IMR-90 (cell line): ENCODE data around the gene ARHGEF17. TPM values are rescaled to one million over a fixed set of nuclear protein-coding genes. Genes with fewer than 3 reads are reported as not detected.

Experiments used
- ATAC-seq: fragments of 200-7000 bp; cut with Tn5 transposase; 2 replicates; pipeline ENCODE4 v1.9.1; 2020; ENCODE audit warnings: low read depth, mild to moderate bottlenecking, moderate library complexity
- BruUV-seq: library from RNA; stranded (reverse); fragments of 400-500 nt; replicated peaks from 2 replicates; lab custom pipeline; 2021; lab: Mats Ljungman, UMichigan
- CTCF ChIA-PET: fragments of 300-600 bp; formaldehyde crosslinking; extraction: SDS; loops from one replicate; lab custom pipeline; 2021; ENCODE audit warnings: antibody characterized with exemption; lab: Yijun Ruan, JAX
- POLR2A ChIA-PET: fragments of 300-600 bp; sonication (Branson Sonifier 250); formaldehyde crosslinking; loops from one replicate; lab custom pipeline; 2022; ENCODE audit warnings: antibody characterized with exemption; ENCODE audit not compliant: unreplicated experiment; lab: Charles Lee
- DNase-seq: peaks from one replicate; pipeline ENCODE4 v3.0.0; 2013
- H2AFZ ChIP-seq: replicated peaks from 2 replicates; pipeline ENCODE3; 2013; ENCODE audit warnings: low read length, mild to moderate bottlenecking; ENCODE audit not compliant: poor library complexity
- H2AK5ac ChIP-seq: 2 replicates; pipeline ENCODE4 v1.6.1; 2013; ENCODE audit warnings: low read depth, low read length, inconsistent platforms
- H2AK9ac ChIP-seq: replicated peaks from 2 replicates; pipeline ENCODE3; 2013; ENCODE audit warnings: mild to moderate bottlenecking, low read depth, low read length, moderate library complexity; ENCODE audit not compliant: poor library complexity
- H2BK120ac ChIP-seq: 2 replicates; pipeline ENCODE4 v1.6.1; 2013; ENCODE audit warnings: low read depth, low read length, inconsistent platforms
- H2BK15ac ChIP-seq: 3 replicates; pipeline ENCODE4 v1.6.1; 2013; ENCODE audit warnings: low read depth, low read length, inconsistent platforms
- H2BK20ac ChIP-seq: 2 replicates; pipeline ENCODE4 v1.6.1; 2013; ENCODE audit warnings: low read depth, mild to moderate bottlenecking, inconsistent platforms, low read length, moderate library complexity
- H2BK5ac ChIP-seq: 2 replicates; pipeline ENCODE4 v1.6.1; 2013; ENCODE audit warnings: mild to moderate bottlenecking, low read depth, low read length, inconsistent platforms; ENCODE audit not compliant: poor library complexity, severe bottlenecking
- H3K14ac ChIP-seq: replicated peaks from 2 replicates; pipeline ENCODE4 v1.6.1; 2013; ENCODE audit warnings: low read depth, low read length, inconsistent platforms
- H3K18ac ChIP-seq: 2 replicates; pipeline ENCODE4 v1.6.1; 2013; ENCODE audit warnings: low read depth, low read length, control low read depth
- H3K23ac ChIP-seq: 2 replicates; pipeline ENCODE4 v1.6.1; 2013; ENCODE audit warnings: low read depth, low read length, inconsistent platforms
- H3K27ac ChIP-seq: 2 replicates; pipeline ENCODE4 v1.5.1; 2013; ENCODE audit warnings: mild to moderate bottlenecking, control low read depth, low read length; ENCODE audit not compliant: insufficient read depth
- H3K27me3 ChIP-seq: 2 replicates; pipeline ENCODE4 v1.6.1; 2013; ENCODE audit warnings: low read length; ENCODE audit not compliant: control insufficient read depth, insufficient read depth
- H3K36me3 ChIP-seq: 2 replicates; pipeline ENCODE4 v1.6.1; 2013; ENCODE audit warnings: low read length, mixed read lengths; ENCODE audit not compliant: control insufficient read depth, insufficient read depth
- H3K4ac ChIP-seq: 2 replicates; pipeline ENCODE4 v1.6.1; 2013; ENCODE audit warnings: low read depth, low read length, inconsistent platforms
- H3K4me1 ChIP-seq: 2 replicates; pipeline ENCODE4 v1.6.1; 2013; ENCODE audit warnings: low read length, mixed read lengths; ENCODE audit not compliant: control insufficient read depth, insufficient read depth
- H3K4me2 ChIP-seq: 2 replicates; pipeline ENCODE4 v1.6.1; 2013; ENCODE audit warnings: low read depth, mild to moderate bottlenecking, control low read depth, low read length, moderate library complexity
- H3K4me3 ChIP-seq: 2 replicates; pipeline ENCODE4 v1.5.1; 2013; ENCODE audit warnings: low read depth, mild to moderate bottlenecking, control low read depth, low read length, moderate library complexity; ENCODE audit not compliant: insufficient read depth
- H3K56ac ChIP-seq: 2 replicates; pipeline ENCODE4 v1.6.1; 2013; ENCODE audit warnings: low read length, inconsistent platforms; ENCODE audit not compliant: insufficient read depth; ENCODE audit errors: extremely low read depth
- H3K79me1 ChIP-seq, 2 experiments: 2 replicates each; pipeline ENCODE4 v1.6.1; 2013; ENCODE audit warnings: low read length in 2 of 2, inconsistent platforms in 1 of 2, low read depth in 1 of 2
- H3K9ac ChIP-seq: 2 replicates; pipeline ENCODE4 v1.6.1; 2013; ENCODE audit warnings: low read depth, low read length, control low read depth
- H3K9me1 ChIP-seq: 2 replicates; pipeline ENCODE4 v1.6.1; 2013; ENCODE audit warnings: low read length, inconsistent platforms; ENCODE audit not compliant: insufficient read depth
- H3K9me3 ChIP-seq: 2 replicates; pipeline ENCODE4 v1.6.1; 2013; ENCODE audit warnings: low read length; ENCODE audit not compliant: control insufficient read depth, insufficient read depth
- H4K20me1 ChIP-seq: 2 replicates; pipeline ENCODE4 v1.6.1; 2013; ENCODE audit warnings: low read length, inconsistent platforms; ENCODE audit not compliant: insufficient read depth
- H4K5ac ChIP-seq: 2 replicates; pipeline ENCODE4 v1.6.1; 2013; ENCODE audit warnings: mild to moderate bottlenecking, low read depth, low read length, control low read depth
- H4K8ac ChIP-seq, 2 experiments: 2 replicates each; pipeline ENCODE4 v1.6.1; 2013; ENCODE audit warnings: low read depth in 2 of 2, low read length in 2 of 2, control low read depth in 1 of 2, inconsistent platforms in 1 of 2
- H4K91ac ChIP-seq: 2 replicates; pipeline ENCODE4 v1.6.1; 2013; ENCODE audit warnings: low read depth, low read length, inconsistent platforms; ENCODE audit not compliant: insufficient read depth
- BHLHE40 ChIP-seq: fragments of 150-350 bp; IDR thresholded peaks from 2 replicates; pipeline ENCODE4 v1.6.1; 2016; ENCODE audit warnings: mild to moderate bottlenecking, low read depth, low read length
- CEBPB ChIP-seq: IDR thresholded peaks from 2 replicates; pipeline ENCODE4 v1.6.1; 2012; ENCODE audit warnings: low read depth, low read length, improper control_type of control experiment
- CHD1 ChIP-seq: IDR thresholded peaks from 2 replicates; pipeline ENCODE4 v1.6.1; 2012; ENCODE audit warnings: low read depth, low read length, improper control_type of control experiment
- MAFK ChIP-seq: IDR thresholded peaks from 2 replicates; pipeline ENCODE4 v1.6.1; 2012; ENCODE audit warnings: low read depth, low read length, improper control_type of control experiment
- MAZ ChIP-seq: IDR thresholded peaks from 2 replicates; pipeline ENCODE4 v1.6.1; 2012; ENCODE audit warnings: low read depth, mild to moderate bottlenecking, low read length, improper control_type of control experiment, moderate library complexity, borderline replicate concordance
- MXI1 ChIP-seq: IDR thresholded peaks from 2 replicates; pipeline ENCODE4 v1.6.1; 2012; ENCODE audit warnings: low read depth, mild to moderate bottlenecking, low read length, moderate library complexity, borderline replicate concordance
- NFE2L2 ChIP-seq: fragments of 150-350 bp; IDR thresholded peaks from 2 replicates; pipeline ENCODE4 v1.6.1; 2016; ENCODE audit warnings: low read depth, mild to moderate bottlenecking, low read length
- RAD21 ChIP-seq: IDR thresholded peaks from 2 replicates; pipeline ENCODE4 v1.6.1; 2012; ENCODE audit warnings: low read length, improper control_type of control experiment
- WGBS, 2 experiments: methylation state at CpG; one replicate each; pipeline versions ENCODE4 v1.1.5 to v1.1.7; 2013; ENCODE audit warnings: missing lambda C conversion rate in 2 of 2; ENCODE audit not compliant: insufficient read length in 1 of 2; ENCODE audit errors: extremely low coverage in 2 of 2; 5-methylcytosine and 5-hydroxymethylcytosine counted together
- dilution Hi-C: fragments of 300-500 bp; cut with HindIII; formaldehyde crosslinking; loops from one replicate; pipeline ENCODE4 v1.14.3; 2018; ENCODE audit warnings: low sequenced_read_pairs; ENCODE audit not compliant: unreplicated experiment
- in situ Hi-C: fragments of 300-500 bp; cut with MboI; formaldehyde crosslinking; loops from 3 replicates; pipeline ENCODE4 v1.14.3; 2019; ENCODE audit warnings: low sequenced_read_pairs, inconsistent platforms, mixed read lengths
- intact Hi-C: fragments of 100-400 bp; cut with micrococcal nuclease; formaldehyde crosslinking; loops from 2 replicates; pipeline ENCODE4 v1.10.0; 2022
- polyA plus RNA-seq, 3 experiments: library from polyadenylated mRNA; depleted of rRNA; stranded (reverse); fragments of >200 nt; gene quantifications; 2 replicates each; pipeline ENCODE4 v1.2.3, GENCODE V29; 2012; ENCODE audit warnings: low replicate concordance in 1 of 3
- total RNA-seq: library from RNA; depleted of rRNA; stranded (reverse); fragments of >200 nt; gene quantifications from 2 replicates; pipeline ENCODE4 v1.2.3, GENCODE V29; 2012

Gene ARHGEF17
- total and polyA plus RNA-seq, 2 of the 4 experiments (the other 2 are of a cell fraction) = 21.7 to 97.7 TPM

GRCh38 chr11:73335204-73335923 lies 27.3 kb downstream of the ARHGEF17 start (continued):
- TF ChIP-seq NFE2L2 (no peak), RAD21 (peak; percentile 99), CEBPB (no peak)

- H2BK15ac ChIP-seq = no peak overlapping the region
- no peak overlapping the region for H3K27ac ChIP-seq
- BruUV-seq = no TSS peak
- dilution Hi-C loops (no loop called here), intact Hi-C loops (no loop called here), in situ Hi-C loops (loop anchor here (5.0 kb wide), 1 partner anchor 41 kb away; no protein-coding TSS in a partner anchor)
- H2AK9ac ChIP-seq = peak overlapping the region; percentile 46
- no peak overlapping the region for H4K8ac ChIP-seq
- H3K4me1 ChIP-seq = peaks cover 32% of the 10 kb centered on the region
- no peak overlapping the region for H2BK5ac ChIP-seq
- ChIA-PET POLR2A (interaction anchor here (0.7 kb wide), 1 partner anchor 31 kb away, joined by 10 read pairs; no protein-coding TSS in a partner anchor), CTCF (interaction anchor here (0.6 to 1.8 kb wide), 3 partner anchors 30 to 629 kb away, joined by 6 to 7 read pairs (median 7); no protein-coding TSS in a partner anchor)
- no peaks in the 10 kb centered on the region for H3K9me3 ChIP-seq
- ATAC-seq (no peak), DNase-seq (no peak)
- no peaks in the 10 kb centered on the region for H3K27me3 ChIP-seq
- no peak overlapping the region for H3K4ac ChIP-seq
- H3K4me2 ChIP-seq = no peak overlapping the region
- no peak overlapping the region for H3K23ac ChIP-seq
- H2BK120ac ChIP-seq = no peak overlapping the region
- no peak overlapping the region for H2BK20ac ChIP-seq
- H3K14ac ChIP-seq = no peak overlapping the region
- no peak overlapping the region for H3K9ac ChIP-seq
- peaks cover 22% of the 10 kb centered on the region; the same call in 1 of the 2 replicates for H3K9me1 ChIP-seq
- no peak overlapping the region for H2AFZ ChIP-seq
- peaks cover 6% of the 10 kb centered on the region; the same call in 1 of the 2 replicates for H3K36me3 ChIP-seq
- no peak overlapping the region for H4K91ac ChIP-seq
- H2AK5ac ChIP-seq = no peak overlapping the region
- no CpG with 5 or more reads among the region's 2 CpGs for WGBS, 2 experiments
- no peak overlapping the region for H3K56ac ChIP-seq
- peaks cover 100% of the 10 kb centered on the region for H4K20me1 ChIP-seq
- no peak overlapping the region for H3K4me3 ChIP-seq
- H3K79me1 ChIP-seq = peaks cover 26 to 91% of the 10 kb centered on the region in 2 experiments
- no peak for TF ChIP-seq CHD1
- no peak for TF ChIP-seq MAFK
- TF ChIP-seq MXI1 = no peak
- no peak for TF ChIP-seq BHLHE40
- no peak for TF ChIP-seq MAZ
- no peak overlapping the region for H3K18ac ChIP-seq
- H4K5ac ChIP-seq = no peak overlapping the region
Observed at GRCh38 chr11:73337846-73338245, 29.8 kb downstream of the ARHGEF17 start.
